Measurements from ENCODE around the gene LMBR1L. TPM values are rescaled to one million over a fixed set of nuclear protein-coding genes. Genes with fewer than 3 reads are reported as not detected.

Gene LMBR1L
- total and polyA plus RNA-seq, 2 of the 13 experiments (the other 11 are each of a cell fraction or from before 2014, with no cell fraction given), result 12.2 to 65.9 TPM

- TF ChIP-seq ARID4A (CRISPR knock-in tag; IDR thresholded peaks at IDR 0.05; ENCODE audit: borderline replicate concordance) (peak; percentile 92), ZNF280D (CRISPR knock-in tag; IDR thresholded peaks at IDR 0.05) (no peak), PRMT3 (CRISPR knock-in tag; IDR thresholded peaks at IDR 0.05; ENCODE audit: borderline replicate concordance, low read depth) (0 out of 2 replicates have a peak, but pooled peaks have one; percentile 79), BRCA1 (CRISPR knock-in tag; IDR thresholded peaks at IDR 0.05) (0 out of 2 replicates have a peak, but pooled peaks have one; percentile 39), KLF16 (CRISPR knock-in tag; IDR thresholded peaks at IDR 0.05) (no peak), SOX6 (IDR thresholded peaks at IDR 0.05) (no peak), SOX6 (CRISPR knock-in tag; IDR thresholded peaks at IDR 0.05) (no peak), USF2 (IDR thresholded peaks at IDR 0.05; ENCODE audit: low read depth, low read length) (peak; percentile 88), USF2 (CRISPR knock-in tag; IDR thresholded peaks at IDR 0.05; ENCODE audit: borderline replicate concordance) (peak; percentile 98; the same call in 1 of the 2 replicates), MAX (IDR thresholded peaks at IDR 0.05) (peak; percentile 67; the same call in 1 of the 2 replicates), CCAR2 (optimal IDR thresholded peaks at IDR 0.05; ENCODE audit: low read depth, low read length) (no peak), ZNF18 (CRISPR knock-in tag; IDR thresholded peaks at IDR 0.05; ENCODE audit: insufficient replicate concordance) (no peak), MLLT10 (CRISPR knock-in tag; IDR thresholded peaks at IDR 0.05) (no peak)
These were observed 40.9 kb downstream of the LMBR1L start, which contains the start of gene RHEBL1 (continued) for GRCh38 chr12:49069507-49070346.
